Stimulated activated CD4-positive, alpha-beta T cell treated with anti-CD3 and anti-CD28 coated beads, Interleukin-12 subunit alpha, Interleukin-12 subunit beta, amount 100 ng/mL, for 4 hours (primary cell): Measurements from ENCODE around the gene CAMK2D.
A peak's percentile ranks its signal among the peaks of the same experiment; 100 is the strongest.
"Not testable (repeated sequence)": the region's sequence is repeated elsewhere in the genome, so short reads cannot be mapped to it uniquely, and the experiment has no call there.

Experiments
- DNase-seq: peaks from one replicate; pipeline ENCODE4 v3.0.0-alpha.2; 2020

The CAMK2D gene

GRCh38 chr4:113761620-113762185 is at the start of gene CAMK2D:
Gene CAMK2D (minus strand): TSS chr4:113761738. CDS start chr4:113761068, 670 bp downstream.
- peak; percentile 82 for DNase-seq

- no peak for DNase-seq
Measured at GRCh38 chr4:113810906-113811305, 49.4 kb upstream of the CAMK2D start.

- DNase-seq: no peak
Measured at GRCh38 chr4:113809311-113809710, 47.8 kb upstream of the CAMK2D start.

GRCh38 chr4:113806850-113807249 is 45.3 kb upstream of the CAMK2D start:
- no peak for DNase-seq

GRCh38 chr4:113801882-113802281 is 40.3 kb upstream of the CAMK2D start:
- no peak for DNase-seq

- not testable (repeated sequence) for DNase-seq
Measured at GRCh38 chr4:113796381-113796780, 34.8 kb upstream of the CAMK2D start.

- no peak for DNase-seq
Measured at GRCh38 chr4:113790478-113790877, 28.9 kb upstream of the CAMK2D start.

- no peak for DNase-seq
Measured at GRCh38 chr4:113788888-113789287, 27.4 kb upstream of the CAMK2D start.

GRCh38 chr4:113785781-113786180 is 24.2 kb upstream of the CAMK2D start:
- no peak for DNase-seq

GRCh38 chr4:113784497-113785250 is 23.1 kb upstream of the CAMK2D start:
- no peak for DNase-seq

GRCh38 chr4:113783701-113784100 is 22.2 kb upstream of the CAMK2D start:
- no peak for DNase-seq

- no peak for DNase-seq
Measured at GRCh38 chr4:113783289-113783688, 21.8 kb upstream of the CAMK2D start.

GRCh38 chr4:113781439-113782040 is 20.0 kb upstream of the CAMK2D start:
- no peak for DNase-seq

GRCh38 chr4:113776679-113777078 is 15.1 kb upstream of the CAMK2D start:
- DNase-seq: no peak

- no peak for DNase-seq
Measured at GRCh38 chr4:113776016-113776415, 14.5 kb upstream of the CAMK2D start.

GRCh38 chr4:113773756-113774155 is 12.2 kb upstream of the CAMK2D start:
- DNase-seq: no peak

GRCh38 chr4:113773014-113773413 is 11.5 kb upstream of the CAMK2D start:
- DNase-seq: no peak

- DNase-seq: no peak
Measured at GRCh38 chr4:113772319-113772718, 10.8 kb upstream of the CAMK2D start.

- no peak for DNase-seq
Measured at GRCh38 chr4:113769744-113770143, 8.2 kb upstream of the CAMK2D start.

GRCh38 chr4:113768952-113769351 is 7.4 kb upstream of the CAMK2D start:
- no peak for DNase-seq

GRCh38 chr4:113766882-113767281 is 5.3 kb upstream of the CAMK2D start:
- no peak for DNase-seq

- no peak for DNase-seq
Measured at GRCh38 chr4:113764720-113765264, 3.3 kb upstream of the CAMK2D start.

- DNase-seq: not testable (repeated sequence)
Measured at GRCh38 chr4:113763923-113764322, 2.4 kb upstream of the CAMK2D start.

- no peak for DNase-seq
Measured at GRCh38 chr4:113763029-113763285, 1.4 kb upstream of the CAMK2D start.
